GM18507 (cell line): ENCODE measurements around the gene HOXB1.

Experiments
- DNase-seq: peaks from one replicate; pipeline ENCODE4 v3.0.0; 2011; ENCODE audit warnings: low read depth; ENCODE audit not compliant: insufficient read length; ENCODE audit errors: extremely low spot score
- FAIRE-seq: peaks from 2 replicates; lab custom pipeline; 2011; peaks lifted over from hg19 to GRCh38; lab: Jason Lieb, UNC

Gene HOXB1

DNA sequence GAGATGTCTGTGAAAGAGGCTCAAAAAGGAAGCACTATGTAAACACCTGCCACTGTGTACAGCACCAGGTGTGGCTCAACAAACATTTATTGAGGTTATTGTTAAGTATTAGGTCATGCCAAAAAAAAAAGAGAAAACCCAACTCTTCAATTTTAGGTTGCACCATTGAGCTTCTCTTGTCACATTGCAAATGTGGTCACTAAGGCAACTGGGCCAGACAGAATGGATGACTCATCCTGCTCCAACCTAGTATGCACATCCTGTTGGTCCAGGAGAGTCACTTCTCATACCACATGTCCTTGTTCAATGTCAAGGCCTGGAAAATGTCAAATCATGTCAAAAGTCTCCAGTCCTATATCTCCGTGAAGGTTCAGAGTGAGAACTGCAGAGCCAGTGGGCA lies 25.0 kb downstream of the HOXB1 start:
- FAIRE-seq = peak; percentile 89
- DNase-seq = no peak

- FAIRE-seq = no peak
- DNase-seq = no peak
These were observed 25.9 kb downstream of the HOXB1 start for GRCh38 chr17:48504953-48505352.

DNA sequence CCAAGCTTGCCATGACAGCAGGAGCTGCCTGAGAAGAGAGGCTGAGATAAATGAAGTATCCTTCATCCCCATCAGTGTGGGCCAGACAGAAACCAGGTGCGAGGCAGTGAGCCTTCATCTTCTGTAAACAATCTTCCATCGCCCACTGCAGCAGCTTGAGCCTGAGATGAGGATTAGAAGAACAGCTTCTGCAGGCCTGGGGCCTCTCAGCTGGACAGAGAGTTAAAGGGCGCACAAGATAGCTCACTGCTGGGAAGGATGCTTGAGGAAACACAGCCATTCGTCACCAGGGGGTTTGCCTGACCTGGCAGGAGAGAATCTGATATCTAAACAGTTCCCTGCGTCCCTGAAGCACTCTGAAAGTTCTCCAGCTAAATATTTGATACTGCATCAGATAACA lies 27.1 kb downstream of the HOXB1 start:
- FAIRE-seq (no peak), DNase-seq (no peak)

DNA sequence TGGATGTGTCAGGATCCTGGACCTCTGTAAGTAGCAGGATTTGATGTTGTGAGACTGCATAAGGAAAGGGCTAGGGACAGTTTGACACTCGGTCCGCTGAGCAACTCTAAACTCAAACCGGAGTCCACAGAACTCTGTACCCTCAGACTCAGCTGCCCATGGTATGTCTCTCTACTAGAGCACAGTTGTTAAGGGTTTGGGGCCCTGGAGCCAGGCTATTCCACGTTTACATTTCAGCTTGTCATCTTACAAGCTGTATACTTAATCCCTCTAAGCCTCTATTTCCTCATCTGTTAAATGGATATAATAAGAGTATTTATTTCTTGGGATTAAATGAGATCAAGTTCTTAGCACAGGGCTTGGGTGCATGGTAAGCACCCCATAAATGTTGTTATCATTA lies 27.9 kb downstream of the HOXB1 start:
- DNase-seq (no peak), FAIRE-seq (no peak)

DNA sequence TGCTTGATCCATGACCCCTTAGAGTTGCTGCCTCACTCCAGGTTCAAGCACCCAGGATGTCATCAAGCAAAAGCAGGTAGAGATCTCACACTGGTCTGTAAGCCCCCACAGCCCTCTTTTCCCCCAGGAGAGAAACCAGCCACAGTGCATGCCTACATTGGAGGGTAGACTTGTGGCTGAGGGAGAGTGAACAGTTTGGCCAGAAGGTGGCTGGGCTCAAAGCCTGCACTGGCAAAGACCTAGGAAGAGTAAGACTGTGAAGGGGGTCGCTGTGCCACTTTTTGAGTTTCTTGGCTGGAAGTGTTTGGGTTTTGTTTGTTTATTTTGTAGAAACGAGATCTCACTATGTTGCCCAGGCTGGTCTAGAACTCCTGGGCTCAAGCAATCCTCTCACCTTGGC lies 28.5 kb downstream of the HOXB1 start:
- no peak for DNase-seq
- FAIRE-seq = no peak

DNA sequence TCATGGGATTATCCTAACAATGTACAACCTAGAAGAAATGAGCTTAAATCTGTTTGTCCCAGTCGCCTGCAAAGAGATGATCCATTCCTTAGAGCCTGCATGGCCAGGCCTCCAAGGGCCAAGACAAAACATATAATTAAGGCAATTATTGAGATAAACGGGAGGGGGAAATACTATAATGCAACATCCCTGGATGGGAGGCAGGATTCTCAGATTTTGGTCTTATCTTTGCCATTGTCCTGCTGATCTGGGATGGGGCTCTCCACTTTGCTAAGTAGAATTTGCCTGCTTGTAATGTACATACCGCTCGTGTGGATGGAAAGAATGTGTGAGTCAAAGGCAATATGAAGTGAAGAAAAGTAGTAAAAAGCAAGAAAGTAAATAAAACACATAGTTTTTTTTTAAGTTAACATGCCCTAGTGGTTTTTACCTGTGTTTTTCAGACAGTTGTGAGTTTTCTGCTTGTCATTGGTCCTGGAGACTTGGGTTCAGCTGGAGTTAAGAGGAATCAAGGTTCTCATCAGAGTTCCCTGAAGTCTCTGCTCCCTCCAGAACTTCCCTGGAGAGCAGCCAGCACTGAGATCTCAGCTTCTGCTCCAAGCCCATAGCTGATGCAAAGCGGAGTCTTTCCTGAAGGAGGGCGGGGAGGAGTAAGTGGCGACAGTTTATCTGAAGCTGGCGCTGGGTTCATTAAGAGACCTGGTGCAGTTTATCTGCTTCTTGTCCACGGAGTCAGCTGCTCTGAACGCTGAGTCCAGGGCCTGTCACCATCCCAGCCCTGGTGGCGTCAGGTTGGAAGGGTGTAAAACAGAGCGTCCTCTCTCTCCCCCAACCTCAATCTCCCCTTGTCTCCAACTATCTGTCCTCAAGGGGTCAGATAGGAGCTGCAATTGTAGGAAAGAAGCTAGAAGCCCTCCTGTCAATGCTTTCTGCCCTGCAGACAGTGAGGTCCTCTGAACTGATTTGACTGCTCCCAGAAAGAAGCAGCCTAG lies 30.1 kb downstream of the HOXB1 start:
- no peak for FAIRE-seq

GRCh38 chr17:48499735-48500434 lies 30.9 kb downstream of the HOXB1 start:
- DNase-seq (no peak), FAIRE-seq (no peak)

More for the DNA sequence above, 30.1 kb downstream of the HOXB1 start:
- DNase-seq = no peak

DNA sequence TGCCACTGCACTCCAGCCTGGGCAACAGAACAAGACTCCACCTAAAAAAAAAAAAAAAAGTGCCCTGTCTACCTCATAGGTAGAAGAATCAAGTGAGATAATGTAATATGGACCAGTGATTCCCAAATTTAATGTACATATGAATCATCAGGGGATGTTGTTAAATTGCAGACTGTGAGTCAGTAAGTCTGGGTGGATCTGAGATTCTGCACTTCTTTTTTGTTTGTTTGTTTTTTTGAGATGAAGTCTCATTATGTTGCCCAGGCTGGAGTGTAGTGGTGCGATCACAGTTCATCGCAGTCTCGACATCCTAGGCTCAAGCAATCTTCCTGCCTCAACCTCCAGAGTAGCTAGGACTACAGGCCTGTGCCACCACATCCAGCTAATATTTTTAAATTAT lies 31.6 kb downstream of the HOXB1 start:
- no peak for DNase-seq

GRCh38 chr17:48498164-48498850 lies 32.5 kb downstream of the HOXB1 start:
- FAIRE-seq = no peak
- DNase-seq = no peak

More for the DNA sequence above, 31.6 kb downstream of the HOXB1 start:
- FAIRE-seq = no peak

DNA sequence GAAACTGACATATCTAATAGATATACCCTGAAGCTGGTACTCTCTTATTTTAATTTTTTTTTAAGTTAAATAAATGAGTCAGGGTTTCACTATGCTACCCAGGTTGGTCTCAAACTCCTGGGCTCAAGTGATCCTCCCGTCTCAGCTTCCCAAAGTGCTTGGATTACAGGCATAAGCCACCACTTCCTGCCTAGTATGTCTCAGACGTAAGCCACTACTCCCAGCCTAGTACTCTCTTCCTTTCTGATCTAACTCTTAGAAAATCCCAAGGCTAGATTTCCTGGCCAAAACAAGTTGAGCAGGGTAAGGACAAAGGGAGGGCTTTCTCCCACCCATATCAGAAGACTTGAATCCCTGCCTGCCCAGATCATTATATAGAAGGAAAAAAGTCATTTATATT lies 33.7 kb downstream of the HOXB1 start:
- FAIRE-seq = no peak
- DNase-seq = no peak

DNA sequence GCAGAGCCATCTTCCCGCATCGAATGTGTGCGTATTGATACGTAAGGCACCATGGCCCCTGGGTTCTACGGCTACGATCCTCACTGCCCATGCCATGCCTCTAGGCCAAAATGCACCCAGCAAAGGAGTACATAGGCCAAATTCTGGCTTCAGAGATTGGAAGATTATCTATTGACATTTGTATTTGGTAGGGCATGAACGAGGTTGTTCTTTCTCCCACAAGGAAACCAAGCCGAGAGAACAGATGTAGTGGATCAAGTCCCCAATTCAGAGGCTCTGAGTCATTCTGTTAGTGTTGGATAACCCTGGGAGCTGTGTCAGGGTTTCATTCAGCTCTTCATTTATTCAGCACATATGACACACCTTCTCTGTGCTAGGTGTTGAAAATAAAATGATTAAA lies 36.5 kb downstream of the HOXB1 start:
- DNase-seq (no peak), FAIRE-seq (no peak)

- peak; percentile 83 for FAIRE-seq
- peak; percentile 71 for DNase-seq
These were observed 38.2 kb downstream of the HOXB1 start for GRCh38 chr17:48492401-48493298.

DNA sequence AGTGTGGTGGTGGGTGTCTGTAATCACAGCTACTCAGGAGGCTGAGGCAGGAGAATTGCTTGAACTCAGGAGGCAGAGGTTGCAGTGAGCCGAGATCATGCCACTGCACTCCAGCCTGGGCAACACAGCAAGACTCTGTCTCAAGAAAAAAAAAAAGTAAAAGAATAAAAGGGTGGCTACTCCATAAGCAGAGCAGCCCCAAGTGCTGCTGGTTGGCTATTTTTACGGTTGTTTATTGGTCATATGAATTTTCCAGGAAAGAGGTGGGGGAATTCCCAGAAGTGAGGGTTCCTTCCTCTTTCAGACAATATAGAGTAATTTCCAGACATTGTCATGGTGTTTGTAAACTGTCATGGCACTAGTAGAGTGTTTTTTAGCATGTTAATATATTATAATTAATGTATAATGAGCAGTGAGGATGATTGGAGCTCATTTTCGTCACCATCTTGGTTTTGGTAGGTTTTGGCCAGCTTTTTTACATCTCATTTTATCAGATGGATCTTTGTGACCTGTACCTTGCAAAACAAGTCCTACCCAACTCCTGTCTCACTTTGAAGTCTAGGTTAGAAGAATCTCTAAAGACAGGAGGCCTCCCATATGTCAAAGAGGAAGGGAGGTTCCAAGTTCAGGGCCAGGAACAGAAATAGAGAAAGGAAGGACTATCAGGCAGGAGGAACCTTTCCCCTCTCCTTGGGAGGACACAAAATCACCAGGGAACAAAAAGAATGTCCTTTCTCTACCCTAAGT lies 39.1 kb downstream of the HOXB1 start:
- FAIRE-seq (peak; percentile 44), DNase-seq (no peak)

- DNase-seq (no peak), FAIRE-seq (no peak)
These were observed 40.3 kb downstream of the HOXB1 start for GRCh38 chr17:48490451-48490892.

GRCh38 chr17:48489781-48490180 lies 41.0 kb downstream of the HOXB1 start:
- DNase-seq = no peak
- no peak for FAIRE-seq

GRCh38 chr17:48488548-48489106 lies 42.2 kb downstream of the HOXB1 start:
- FAIRE-seq (no peak), DNase-seq (no peak)

GRCh38 chr17:48487221-48487620 lies 43.6 kb downstream of the HOXB1 start:
- no peak for FAIRE-seq
- no peak for DNase-seq

DNA sequence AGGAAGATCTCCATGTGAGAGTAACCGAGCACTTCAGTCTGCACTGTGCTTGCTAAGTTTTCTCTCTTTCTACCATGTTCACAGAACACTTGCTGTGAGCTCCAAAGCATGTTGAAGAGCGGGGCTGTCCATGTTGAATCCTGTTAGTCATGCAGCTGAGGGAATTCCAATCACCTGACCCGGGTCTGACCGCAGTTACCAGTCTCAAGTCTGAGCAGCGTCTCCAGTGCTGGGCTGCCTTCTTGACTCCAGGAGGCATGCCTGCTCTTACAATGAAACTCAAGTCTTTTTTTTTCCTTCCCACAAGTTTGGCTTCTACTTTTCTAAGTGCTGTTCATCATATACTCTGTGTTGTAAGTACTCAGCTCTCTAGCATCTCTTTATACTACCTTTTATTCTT lies 44.3 kb downstream of the HOXB1 start:
- FAIRE-seq (peak; percentile 31), DNase-seq (no peak)
